Stomach smooth muscle (tissue), 2 donors: ENCODE data around the gene IL20RA.
A peak's percentile ranks its signal among the peaks of the same experiment; 100 is the strongest.

Experiments
- H3K27ac ChIP-seq: one replicate; pipeline ENCODE4 v1.7.0; 2013; ENCODE audit warnings: mild to moderate bottlenecking, low read length, inconsistent platforms
- H3K27me3 ChIP-seq, 2 donors: one replicate each; pipeline ENCODE4 v1.7.0; 2013; ENCODE audit warnings: low read length in 2 of 2; ENCODE audit not compliant: insufficient read depth in 2 of 2, control insufficient read depth in 1 of 2
- H3K36me3 ChIP-seq, 2 donors: one replicate each; pipeline ENCODE4 v1.7.0; 2013; ENCODE audit warnings: low read length in 2 of 2; ENCODE audit not compliant: control insufficient read depth in 2 of 2, insufficient read depth in 2 of 2
- H3K4me1 ChIP-seq: one replicate; pipeline ENCODE4 v1.7.0; 2013; ENCODE audit warnings: low read length; ENCODE audit not compliant: control insufficient read depth, insufficient read depth
- H3K4me3 ChIP-seq, 2 donors: one replicate each; pipeline ENCODE4 v1.7.0; 2013; ENCODE audit warnings: low read length in 2 of 2
- H3K9ac ChIP-seq, 2 donors: one replicate each; pipeline ENCODE4 v1.7.0; 2013; ENCODE audit warnings: low read length in 2 of 2, mild to moderate bottlenecking in 1 of 2
- H3K9me3 ChIP-seq, 2 donors: one replicate each; pipeline ENCODE4 v1.7.0; 2013; ENCODE audit warnings: low read length in 2 of 2; ENCODE audit not compliant: control insufficient read depth in 2 of 2
- donor health status: healthy.
- donor health status: Pancreatic carcinoma.

IL20RA gene

GRCh38 chr6:137043710-137044365 is 927 bp downstream of the IL20RA start:
- Histone ChIP-seq H3K9me3 (no peaks in the 10 kb centered on the region), H3K4me3 (peak overlapping the region; percentile 79 to 82), H3K9ac (peak overlapping the region; percentile 21 to 63), H3K4me1 (no peaks in the 10 kb centered on the region), H3K27me3 (peaks cover 0 to 12% of the 10 kb centered on the region in 2 donors), H3K36me3 (no peaks in the 10 kb centered on the region), H3K27ac (no peak overlapping the region)

DNA sequence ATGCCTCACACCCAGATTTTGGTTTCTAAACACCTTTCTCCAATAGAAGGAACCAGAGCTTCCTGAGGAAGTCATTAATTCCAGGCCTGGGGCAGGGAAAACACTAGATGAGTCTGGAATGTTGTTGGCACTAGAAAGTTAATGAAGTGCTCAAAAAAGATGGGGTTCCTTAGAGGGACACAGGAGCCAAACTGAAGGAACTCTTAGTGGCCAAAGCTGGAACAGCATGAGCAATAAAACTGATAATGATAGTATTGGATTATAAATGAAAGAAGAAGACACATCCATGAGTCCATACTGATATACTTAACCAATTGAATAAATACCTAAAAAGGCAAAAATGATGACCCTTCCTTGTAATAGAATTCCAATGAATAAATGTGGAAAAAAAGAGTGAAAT is 4.4 kb downstream of the IL20RA start:
- H3K4me1 ChIP-seq: no peaks in the 10 kb centered on the region
- peaks cover 0 to 16% of the 10 kb centered on the region in 2 donors for H3K27me3 ChIP-seq
- no peaks in the 10 kb centered on the region for H3K9me3 ChIP-seq
- no peaks in the 10 kb centered on the region for H3K36me3 ChIP-seq
- no peak overlapping the region for H3K27ac ChIP-seq
- no peak overlapping the region for H3K4me3 ChIP-seq
- no peak overlapping the region for H3K9ac ChIP-seq

DNA sequence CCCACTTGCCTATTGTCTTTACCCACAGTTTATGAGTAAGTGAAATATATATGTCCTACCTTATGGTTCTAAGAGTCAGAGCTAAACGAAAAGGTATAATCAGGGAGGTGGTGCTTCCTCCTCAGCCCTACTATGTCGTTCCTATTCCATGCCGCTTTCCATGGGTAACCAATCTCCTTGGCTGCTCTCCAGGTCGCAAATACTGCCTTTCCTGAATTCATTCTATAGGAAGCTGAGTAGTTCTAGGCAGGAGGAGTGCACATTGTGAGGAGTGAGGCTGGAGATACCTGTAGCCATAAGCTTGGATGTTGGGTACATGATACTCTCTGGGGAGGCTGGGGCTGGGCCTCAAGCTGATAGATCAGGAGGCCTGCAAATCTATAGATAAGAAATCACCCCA is 5.8 kb downstream of the IL20RA start:
- H3K9ac ChIP-seq: no peak overlapping the region
- no peaks in the 10 kb centered on the region for H3K36me3 ChIP-seq
- peaks cover 0 to 14% of the 10 kb centered on the region in 2 donors for H3K27me3 ChIP-seq
- H3K4me1 ChIP-seq: no peaks in the 10 kb centered on the region
- H3K9me3 ChIP-seq: no peaks in the 10 kb centered on the region
- H3K27ac ChIP-seq: no peak overlapping the region
- no peak overlapping the region for H3K4me3 ChIP-seq

DNA sequence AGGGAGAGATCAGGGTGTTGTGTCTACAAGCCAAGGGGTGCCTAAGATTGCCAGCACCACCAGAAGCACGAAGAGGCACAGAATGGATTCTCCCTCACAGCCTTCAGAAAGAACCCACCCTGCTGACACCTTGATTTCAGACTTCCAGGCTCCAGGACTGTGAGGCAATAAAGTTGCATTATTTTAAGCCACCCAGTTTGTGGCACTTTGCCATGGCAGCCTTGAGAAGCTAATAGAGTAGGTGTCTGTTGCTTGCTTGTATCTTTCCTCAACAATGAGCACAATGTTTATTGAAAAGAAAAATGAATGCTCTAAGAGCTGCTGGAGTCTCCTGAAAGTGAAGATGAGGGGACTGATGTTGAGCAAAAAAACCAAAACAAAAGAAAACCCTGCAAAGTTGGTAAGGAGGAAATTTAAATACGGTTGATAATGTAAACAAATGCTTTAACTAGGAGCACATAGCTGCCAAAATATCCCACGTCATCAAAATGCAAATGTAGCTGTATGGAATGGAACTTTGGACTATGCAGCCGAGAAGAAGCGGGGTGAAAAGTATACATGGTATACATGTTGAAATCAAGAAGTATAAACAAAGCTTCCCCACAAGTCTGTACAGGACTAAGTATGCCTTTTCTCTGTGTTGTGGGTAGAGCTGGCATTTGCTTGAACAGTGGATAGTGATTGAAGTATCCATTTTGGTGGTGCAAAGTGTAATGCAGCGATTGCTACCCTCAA is 8.0 kb downstream of the IL20RA start:
- no peaks in the 10 kb centered on the region for H3K9me3 ChIP-seq
- H3K27me3 ChIP-seq: peaks cover 0 to 7% of the 10 kb centered on the region in 2 donors
- no peak overlapping the region for H3K4me3 ChIP-seq
- H3K36me3 ChIP-seq: no peaks in the 10 kb centered on the region
- no peak overlapping the region for H3K9ac ChIP-seq
- H3K4me1 ChIP-seq: no peaks in the 10 kb centered on the region
- H3K27ac ChIP-seq: no peak overlapping the region

GRCh38 chr6:137033828-137034227 is 10.9 kb downstream of the IL20RA start:
- Histone ChIP-seq H3K27me3 (peaks cover 0 to 7% of the 10 kb centered on the region in 2 donors), H3K9me3 (no peaks in the 10 kb centered on the region), H3K4me1 (no peaks in the 10 kb centered on the region), H3K27ac (no peak overlapping the region), H3K36me3 (no peaks in the 10 kb centered on the region), H3K4me3 (no peak overlapping the region), H3K9ac (no peak overlapping the region)

DNA sequence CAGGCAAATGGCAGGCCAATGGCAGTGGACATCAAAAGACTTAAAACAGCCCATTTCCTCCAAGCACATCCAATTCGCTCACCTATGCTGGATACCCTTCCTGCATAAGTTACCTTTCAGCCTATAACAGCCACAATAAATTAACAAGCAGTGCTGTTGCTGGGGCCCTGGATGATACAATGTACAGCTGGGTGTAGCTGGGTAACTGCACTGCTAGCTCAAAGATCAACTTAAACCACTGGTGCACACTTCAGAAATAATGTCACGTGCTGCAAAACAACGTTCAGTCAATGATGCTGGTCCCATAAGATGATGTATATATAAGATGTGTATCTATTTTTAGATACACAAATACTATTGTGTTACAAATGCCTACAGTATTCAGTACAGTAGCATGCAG is 13.6 kb downstream of the IL20RA start:
- Histone ChIP-seq H3K27me3 (peaks cover 0 to 5% of the 10 kb centered on the region in 2 donors), H3K9me3 (no peaks in the 10 kb centered on the region), H3K4me1 (no peaks in the 10 kb centered on the region), H3K36me3 (no peaks in the 10 kb centered on the region), H3K9ac (no peak overlapping the region), H3K27ac (no peak overlapping the region), H3K4me3 (no peak overlapping the region)

DNA sequence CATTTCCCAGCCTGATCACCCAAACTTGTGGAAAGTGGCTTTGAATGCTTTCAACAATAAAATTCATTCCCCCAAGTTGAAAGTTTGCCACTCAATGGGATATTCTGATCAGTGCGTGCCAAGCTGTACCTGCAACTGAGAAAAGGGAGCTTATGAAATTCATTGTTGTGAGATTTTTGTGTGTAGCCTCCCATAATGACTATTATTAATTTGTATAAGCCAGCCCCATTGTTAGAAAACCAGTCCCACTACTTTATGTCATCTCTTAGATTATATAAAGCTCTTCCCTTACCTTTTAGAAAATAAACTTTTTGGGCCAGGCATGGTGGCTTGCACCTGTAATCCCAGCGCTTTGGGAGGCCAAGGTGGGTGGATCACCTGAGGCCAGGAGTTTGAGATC is 15.9 kb downstream of the IL20RA start:
- Histone ChIP-seq H3K27ac (no peak overlapping the region), H3K4me3 (no peak overlapping the region), H3K36me3 (no peaks in the 10 kb centered on the region), H3K9me3 (no peaks in the 10 kb centered on the region), H3K27me3 (peaks cover 0 to 4% of the 10 kb centered on the region in 2 donors), H3K4me1 (no peaks in the 10 kb centered on the region), H3K9ac (no peak overlapping the region)

DNA sequence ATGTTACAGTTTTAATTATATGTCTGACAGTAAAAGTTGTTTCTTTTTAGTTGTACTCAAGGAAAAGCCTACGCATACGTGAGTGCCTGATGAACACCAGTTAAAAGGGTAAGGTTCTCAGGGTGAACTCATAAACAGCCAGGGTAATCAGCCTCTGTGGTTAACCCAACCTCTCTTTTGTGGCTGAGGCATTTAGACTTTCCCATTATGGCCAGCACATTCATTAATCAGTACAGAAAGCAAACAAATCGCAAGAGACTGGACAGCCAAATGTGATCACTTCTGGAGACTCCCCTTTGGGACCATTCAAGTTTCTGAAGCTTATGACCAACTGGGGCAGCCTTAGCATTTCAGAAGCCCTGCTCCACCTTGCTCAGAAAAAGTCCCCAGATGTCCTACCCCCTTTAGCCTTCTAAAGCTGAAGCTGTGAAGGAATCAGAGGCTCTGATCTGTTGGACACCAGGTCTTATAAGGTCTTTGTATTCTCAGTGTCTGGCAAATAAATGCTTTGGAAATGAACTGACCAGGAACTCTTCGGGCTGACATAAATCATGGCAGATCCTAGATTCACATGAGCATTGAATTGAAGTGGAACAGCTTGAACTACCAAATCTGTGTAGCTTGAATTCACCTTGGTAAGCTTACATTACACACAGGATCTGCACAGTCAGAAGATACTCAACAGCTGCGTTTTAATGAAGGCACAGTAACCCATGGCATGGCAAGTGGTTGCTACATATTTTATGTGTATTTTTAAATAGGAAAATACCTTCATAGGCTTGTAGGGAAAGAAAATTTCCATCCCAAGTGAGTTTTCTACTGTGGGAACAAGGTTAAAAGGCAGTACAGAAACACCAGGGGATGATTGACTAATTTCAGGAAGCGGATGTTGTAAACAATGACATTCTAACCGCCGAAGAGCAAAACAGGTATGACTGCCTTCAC is 18.7 kb downstream of the IL20RA start:
- H3K4me1 ChIP-seq: no peaks in the 10 kb centered on the region

DNA sequence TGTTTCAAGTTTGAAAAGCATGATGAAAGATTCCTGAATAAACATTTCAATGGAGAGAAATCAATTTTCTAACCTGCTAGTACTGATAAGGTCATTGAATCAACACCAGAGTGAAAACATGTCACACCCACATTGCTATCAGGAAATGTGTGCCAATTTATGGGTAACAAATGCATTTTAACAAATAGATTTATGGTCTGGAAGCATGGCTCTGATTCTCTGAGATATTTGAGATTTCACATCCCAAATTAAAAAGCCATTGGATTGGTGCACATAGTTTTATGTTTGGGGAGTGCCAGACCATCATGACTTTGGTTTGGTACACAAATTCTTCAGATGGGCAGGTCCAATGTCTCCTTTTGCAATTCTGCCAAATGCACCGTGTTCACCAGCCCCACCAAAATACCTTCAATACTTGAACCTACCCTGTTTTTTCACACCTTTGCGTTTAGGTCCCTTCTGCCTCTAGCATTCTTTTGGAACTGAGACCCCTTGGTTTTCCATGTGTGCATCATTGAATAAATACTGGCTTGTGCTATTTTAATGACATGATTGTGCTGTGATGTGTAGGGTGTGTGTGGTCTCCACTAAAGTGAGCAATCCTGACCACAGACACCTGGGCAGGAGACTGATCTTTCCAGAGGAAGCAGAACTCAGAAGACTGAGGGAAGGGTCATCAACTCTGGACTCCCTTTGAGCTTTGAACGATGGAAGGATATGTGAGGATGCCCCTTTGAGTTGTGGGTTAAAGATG is 20.4 kb downstream of the IL20RA start:
- H3K36me3 ChIP-seq: no peaks in the 10 kb centered on the region
- no peak overlapping the region for H3K9ac ChIP-seq
- H3K27ac ChIP-seq: no peak overlapping the region
- H3K4me1 ChIP-seq: no peaks in the 10 kb centered on the region
- H3K9me3 ChIP-seq: peaks cover 0 to 3% of the 10 kb centered on the region in 2 donors
- H3K27me3 ChIP-seq: peaks cover 0 to 2% of the 10 kb centered on the region in 2 donors
- H3K4me3 ChIP-seq: no peak overlapping the region

More for the DNA sequence above, 18.7 kb downstream of the IL20RA start:
- H3K9me3 ChIP-seq: no peaks in the 10 kb centered on the region
- no peak overlapping the region for H3K4me3 ChIP-seq
- H3K27ac ChIP-seq: no peak overlapping the region
- no peaks in the 10 kb centered on the region for H3K36me3 ChIP-seq
- no peak overlapping the region for H3K9ac ChIP-seq
- peaks cover 0 to 2% of the 10 kb centered on the region in 2 donors for H3K27me3 ChIP-seq

- Histone ChIP-seq H3K36me3 (no peaks in the 10 kb centered on the region), H3K4me1 (no peaks in the 10 kb centered on the region), H3K9ac (no peak overlapping the region), H3K27me3 (no peaks in the 10 kb centered on the region), H3K4me3 (no peak overlapping the region), H3K27ac (no peak overlapping the region), H3K9me3 (peaks cover 0 to 3% of the 10 kb centered on the region in 2 donors)
Observed at GRCh38 chr6:137020776-137021175, 24.0 kb downstream of the IL20RA start.
